Neuronal stem cell (in vitro differentiated cells): ENCODE results near the gene NRXN3.

ENCODE experiments used
- DNase-seq: peaks from one replicate; pipeline ENCODE4 v3.0.0-alpha.2; 2013; ENCODE audit warnings: low spot score
- H2AFZ ChIP-seq: one replicate; pipeline ENCODE4 v1.6.1; 2013; ENCODE audit warnings: mild to moderate bottlenecking, low read length, inconsistent platforms
- H2AK5ac ChIP-seq: 2 replicates; pipeline ENCODE4 v1.6.1; 2013; ENCODE audit warnings: low read depth, mild to moderate bottlenecking, inconsistent platforms, low read length, moderate library complexity, mixed read lengths
- H2BK120ac ChIP-seq: 2 replicates; pipeline ENCODE4 v1.6.1; 2013; ENCODE audit warnings: low read depth, mild to moderate bottlenecking, inconsistent platforms, low read length, moderate library complexity, mixed read lengths
- H2BK12ac ChIP-seq: one replicate; pipeline ENCODE4 v1.6.1; 2013; ENCODE audit warnings: low read length, inconsistent platforms
- H2BK15ac ChIP-seq: 2 replicates; pipeline ENCODE4 v1.6.1; 2013; ENCODE audit warnings: mild to moderate bottlenecking, low read length, inconsistent platforms, mixed read lengths
- H2BK5ac ChIP-seq: one replicate; pipeline ENCODE4 v1.6.1; 2013; ENCODE audit warnings: inconsistent platforms, mild to moderate bottlenecking, low read length, moderate library complexity
- H3K14ac ChIP-seq: one replicate; pipeline ENCODE4 v1.6.1; 2013; ENCODE audit warnings: low read length, inconsistent platforms
- H3K18ac ChIP-seq: 2 replicates; pipeline ENCODE4 v1.6.1; 2013; ENCODE audit warnings: low read length, inconsistent platforms
- H3K23ac ChIP-seq: 2 replicates; pipeline ENCODE4 v1.6.1; 2013; ENCODE audit warnings: low read depth, mild to moderate bottlenecking, mixed read lengths, low read length, inconsistent platforms; ENCODE audit not compliant: poor library complexity
- H3K27ac ChIP-seq: replicated peaks from 3 replicates; pipeline ENCODE4 v1.5.1; 2013; ENCODE audit warnings: low read length, inconsistent platforms
- H3K27me3 ChIP-seq, 3 experiments: 2 replicates each; pipeline ENCODE4 v1.6.1; 2013; ENCODE audit warnings: low read length in 3 of 3, mild to moderate bottlenecking in 2 of 3, inconsistent platforms in 1 of 3, low read depth in 1 of 3, mixed read lengths in 1 of 3, moderate library complexity in 1 of 3; ENCODE audit not compliant: control insufficient read depth in 3 of 3, insufficient read depth in 3 of 3
- H3K36me3 ChIP-seq, 2 donors: replicated peaks in 1 of 2; 2 replicates each; pipeline ENCODE4 v1.6.1; 2013; ENCODE audit warnings: low read length in 2 of 2; ENCODE audit not compliant: control insufficient read depth in 2 of 2, insufficient read depth in 2 of 2
- H3K4ac ChIP-seq: 2 replicates; pipeline ENCODE4 v1.6.1; 2013; ENCODE audit warnings: inconsistent platforms, mild to moderate bottlenecking, low read length, moderate library complexity
- H3K4me1 ChIP-seq, 2 donors: 1 replicate in 1 of 2; 2 replicates in 1 of 2; pipeline ENCODE4 v1.6.1; 2013; ENCODE audit warnings: low read length in 2 of 2, low read depth in 1 of 2; ENCODE audit not compliant: control insufficient read depth in 2 of 2, insufficient read depth in 1 of 2
- H3K4me2 ChIP-seq: one replicate; pipeline ENCODE4 v1.6.1; 2013; ENCODE audit warnings: mild to moderate bottlenecking, low read length, inconsistent platforms; ENCODE audit not compliant: insufficient read depth, poor library complexity, severe bottlenecking
- H3K4me3 ChIP-seq, 2 donors: 2 replicates each; pipeline ENCODE4 v1.5.1; 2013; ENCODE audit warnings: low read length in 2 of 2, mild to moderate bottlenecking in 2 of 2, inconsistent platforms in 1 of 2, moderate library complexity in 1 of 2
- H3K79me1 ChIP-seq: one replicate; pipeline ENCODE4 v1.6.1; 2013; ENCODE audit warnings: low read depth, mild to moderate bottlenecking, inconsistent platforms, low read length, moderate library complexity
- H3K9ac ChIP-seq: one replicate; pipeline ENCODE4 v1.6.1; 2013; ENCODE audit warnings: mild to moderate bottlenecking, low read depth, low read length, inconsistent platforms; ENCODE audit not compliant: poor library complexity
- H3K9me3 ChIP-seq, 2 donors: replicated peaks in 1 of 2; 2 replicates each; pipeline versions ENCODE3 to v1.6.1; 2013; ENCODE audit warnings: low read length in 2 of 2, mild to moderate bottlenecking in 2 of 2, inconsistent platforms in 1 of 2, low read depth in 1 of 2, mixed read lengths in 1 of 2, moderate library complexity in 1 of 2; ENCODE audit not compliant: control insufficient read depth in 2 of 2, insufficient read depth in 1 of 2
- H4K8ac ChIP-seq: one replicate; pipeline ENCODE4 v1.6.1; 2013; ENCODE audit warnings: low read depth, mild to moderate bottlenecking, inconsistent platforms, low read length, moderate library complexity
- H4K91ac ChIP-seq: one replicate; pipeline ENCODE4 v1.6.1; 2013; ENCODE audit warnings: low read length, low read depth, mild to moderate bottlenecking, inconsistent platforms; ENCODE audit not compliant: poor library complexity
- WGBS, 2 donors: extraction: QIAGEN DNeasy Blood & Tissue Kit; methylation state at CpG; one replicate each; pipeline ENCODE4 v1.1.7; 2013; ENCODE audit warnings: missing lambda C conversion rate in 2 of 2, mixed read lengths in 1 of 2; ENCODE audit not compliant: insufficient read length in 2 of 2, insufficient replicate concordance in 1 of 2; ENCODE audit errors: extremely low coverage in 2 of 2; 5-methylcytosine and 5-hydroxymethylcytosine counted together

The NRXN3 gene

GRCh38 chr14:79493081-79493645, 1323.0 kb downstream of the NRXN3 start:
- no peaks in the 10 kb centered on the region for H3K79me1 ChIP-seq
- H3K9me3 ChIP-seq, result no peaks in the 10 kb centered on the region

DNA sequence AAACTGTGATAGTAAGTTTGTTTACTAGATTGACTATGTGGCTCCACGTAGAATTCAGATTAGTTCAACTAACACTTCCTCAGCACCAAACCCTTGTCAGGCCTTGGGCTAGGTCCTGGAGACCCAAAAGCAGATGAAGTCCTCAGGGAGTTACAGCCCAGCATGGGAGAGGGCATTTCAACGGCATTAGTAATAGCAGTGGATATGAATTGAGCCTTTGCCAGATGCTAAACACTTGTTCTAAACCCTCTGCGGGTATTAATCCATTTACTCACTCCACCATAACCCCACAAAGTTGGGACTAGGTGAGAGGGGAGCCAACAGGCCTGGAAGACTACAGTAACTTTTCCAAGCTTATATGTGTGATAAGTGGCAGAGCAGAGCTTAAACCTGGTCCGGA, 1326.5 kb downstream of the NRXN3 start:
- Histone ChIP-seq H2BK12ac (no peak overlapping the region), H3K9me3 (no peaks in the 10 kb centered on the region), H3K4me3 (no peak overlapping the region), H3K18ac (no peak overlapping the region), H4K91ac (no peak overlapping the region), H2BK120ac (no peak overlapping the region), H3K4me2 (no peak overlapping the region), H3K14ac (no peak overlapping the region), H3K27me3 (no peaks in the 10 kb centered on the region), H4K8ac (no peak overlapping the region), H3K36me3 (no peaks in the 10 kb centered on the region), H3K79me1 (no peaks in the 10 kb centered on the region), H2AK5ac (no peak overlapping the region), H2BK15ac (no peak overlapping the region), H2AFZ (no peak overlapping the region), H3K4ac (no peak overlapping the region), H3K23ac (no peak overlapping the region), H3K4me1 (peaks cover 0 to 6% of the 10 kb centered on the region in 2 donors), H2BK5ac (no peak overlapping the region), H3K27ac (no peak overlapping the region), H3K9ac (no peak overlapping the region)
- WGBS, 2 donors, result no CpG with 5 or more reads among the region's 4 CpGs
- DNase-seq, result no peak

More at GRCh38 chr14:79493081-79493645, 1323.0 kb downstream of the NRXN3 start:
- Histone ChIP-seq H3K4me1 (peaks cover 0 to 5% of the 10 kb centered on the region in 2 donors), H3K4me2 (no peak overlapping the region), H3K36me3 (no peaks in the 10 kb centered on the region), H4K91ac (no peak overlapping the region), H3K9ac (no peak overlapping the region), H3K27ac (no peak overlapping the region), H2AK5ac (no peak overlapping the region), H2BK12ac (no peak overlapping the region), H2BK120ac (no peak overlapping the region), H3K23ac (no peak overlapping the region), H2BK15ac (no peak overlapping the region), H3K18ac (no peak overlapping the region), H3K14ac (no peak overlapping the region), H2BK5ac (no peak overlapping the region), H4K8ac (no peak overlapping the region), H3K27me3 (no peaks in the 10 kb centered on the region), H3K4me3 (no peak overlapping the region), H2AFZ (no peak overlapping the region), H3K4ac (no peak overlapping the region)
- no peak for DNase-seq
- WGBS, 2 donors, result no CpG with 5 or more reads among the region's 3 CpGs

- H4K8ac ChIP-seq, result no peak overlapping the region
- no peak overlapping the region for H3K23ac ChIP-seq
- H2AFZ ChIP-seq, result no peak overlapping the region
- H2BK15ac ChIP-seq, result no peak overlapping the region
- no peak overlapping the region for H3K9ac ChIP-seq
- no peak overlapping the region for H2BK120ac ChIP-seq
- H3K9me3 ChIP-seq, result no peaks in the 10 kb centered on the region
- no peak overlapping the region for H3K18ac ChIP-seq
- no peaks in the 10 kb centered on the region for H3K27me3 ChIP-seq
- no peak overlapping the region for H3K4me3 ChIP-seq
- H3K4ac ChIP-seq, result no peak overlapping the region
- H3K27ac ChIP-seq, result no peak overlapping the region
- H3K4me2 ChIP-seq, result no peak overlapping the region
- H4K91ac ChIP-seq, result no peak overlapping the region
- no peak for DNase-seq
- no peak overlapping the region for H2AK5ac ChIP-seq
- H3K79me1 ChIP-seq, result no peaks in the 10 kb centered on the region
- peaks cover 0 to 3% of the 10 kb centered on the region in 2 donors for H3K4me1 ChIP-seq
- no CpG with 5 or more reads among the region's 1 CpG for WGBS, 2 donors
- no peak overlapping the region for H2BK5ac ChIP-seq
- no peaks in the 10 kb centered on the region for H3K36me3 ChIP-seq
- H3K14ac ChIP-seq, result no peak overlapping the region
- H2BK12ac ChIP-seq, result no peak overlapping the region
These were observed 1330.3 kb downstream of the NRXN3 start for GRCh38 chr14:79500489-79500888.

DNA sequence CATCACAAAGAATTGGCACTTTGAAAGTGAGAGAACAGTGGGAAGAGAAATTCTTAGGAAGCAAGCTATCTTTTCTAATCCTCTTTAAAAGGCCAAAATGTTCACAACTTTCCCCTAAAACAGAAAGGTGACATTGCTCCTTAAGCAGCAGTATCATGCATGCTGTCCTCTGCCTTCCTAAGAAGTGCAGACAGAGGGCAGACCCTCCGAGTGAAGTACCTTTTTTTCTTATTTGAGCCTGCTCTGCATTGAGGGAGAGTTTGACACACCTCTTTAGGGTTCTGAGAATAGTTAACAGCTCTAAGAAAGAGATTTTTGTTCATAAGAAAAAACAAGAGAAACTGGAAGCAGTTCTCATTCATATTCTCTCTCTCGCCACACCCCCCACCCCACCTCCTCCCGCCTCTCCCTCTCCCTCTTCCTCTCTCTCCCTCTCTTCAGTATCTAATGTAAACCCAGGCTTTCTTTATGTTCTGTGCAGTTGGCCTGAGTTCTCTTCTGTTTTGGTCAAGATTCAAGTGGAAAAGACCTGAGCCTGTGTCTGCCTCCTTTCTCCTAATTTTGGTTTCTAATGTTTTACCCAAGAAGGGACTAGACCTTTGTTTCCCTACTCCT, 1332.1 kb downstream of the NRXN3 start:
- no peak overlapping the region for H3K9ac ChIP-seq
- H4K8ac ChIP-seq, result no peak overlapping the region
- H3K4ac ChIP-seq, result no peak overlapping the region
- no peaks in the 10 kb centered on the region for H3K9me3 ChIP-seq
- WGBS, 2 donors, result no CpG with 5 or more reads among the region's 3 CpGs
- no peak overlapping the region for H2BK12ac ChIP-seq
- H2BK120ac ChIP-seq, result no peak overlapping the region
- no peaks in the 10 kb centered on the region for H3K79me1 ChIP-seq
- no peaks in the 10 kb centered on the region for H3K36me3 ChIP-seq
- no peak overlapping the region for H3K18ac ChIP-seq
- H2BK15ac ChIP-seq, result no peak overlapping the region
- peaks cover 0 to 1% of the 10 kb centered on the region in 2 donors for H3K4me1 ChIP-seq
- H3K4me3 ChIP-seq, result no peak overlapping the region
- H2BK5ac ChIP-seq, result no peak overlapping the region
- H3K27me3 ChIP-seq, result no peaks in the 10 kb centered on the region
- no peak overlapping the region for H3K23ac ChIP-seq
- H4K91ac ChIP-seq, result no peak overlapping the region
- no peak overlapping the region for H3K14ac ChIP-seq
- no peak overlapping the region for H3K27ac ChIP-seq
- H2AK5ac ChIP-seq, result no peak overlapping the region
- H3K4me2 ChIP-seq, result no peak overlapping the region
- DNase-seq, result no peak
- H2AFZ ChIP-seq, result no peak overlapping the region
